ENCODE measurements around the gene ZNF525. TPM values are rescaled to one million over a fixed set of nuclear protein-coding genes. Genes with fewer than 3 reads are reported as not detected.
"Not testable (repeated sequence)": the region's sequence is repeated elsewhere in the genome, so short reads cannot be mapped to it uniquely, and the experiment has no call there.

ZNF525 gene
- total RNA-seq, 6 donors from 2014 or later = 2.4 to 15.7 (median 9.9) TPM

DNA sequence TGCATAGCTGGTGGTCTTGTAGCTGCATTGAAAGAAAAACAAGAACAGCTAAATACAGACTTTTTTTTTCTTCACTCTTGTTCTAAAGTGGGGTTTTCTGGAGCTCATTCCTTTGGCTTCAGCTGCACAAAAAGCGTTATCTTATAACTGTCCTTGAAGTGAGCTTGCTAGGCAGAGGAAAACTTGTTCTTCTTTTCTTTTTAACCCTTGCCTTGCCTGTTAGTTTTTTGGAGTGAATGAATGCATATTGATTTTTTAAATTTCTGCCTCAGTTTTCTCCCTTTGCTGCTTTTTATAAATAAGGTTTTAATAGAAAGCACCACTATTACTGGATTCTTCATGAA, 31.0 kb downstream of the ZNF525 start:
- ATAC-seq (ENCODE audit: low FRiP score in 2 of 2) (no peak), DNase-seq (no peak)
- Histone ChIP-seq H3K4me3 (no peak overlapping the region), H3K27me3 (no peaks in the 10 kb centered on the region), H3K36me3 (peaks cover 0 to 36% (median 23%) of the 10 kb centered on the region in 4 donors), H3K4me1 (peaks cover 16 to 24% (median 21%) of the 10 kb centered on the region in 4 donors), H3K9me3 (no peaks in the 10 kb centered on the region), H3K27ac (peak overlapping the region in 1 of 4 donors; percentile 4)
- WGBS, 2 donors = 11 to 17% methylated on average over 1 of the region's 1 CpG
- TF ChIP-seq EP300 (IDR thresholded peaks at IDR 0.05) = no peak
- TF ChIP-seq POLR2A (IDR thresholded peaks at IDR 0.05) = no peak
- TF ChIP-seq, protein P1, sequence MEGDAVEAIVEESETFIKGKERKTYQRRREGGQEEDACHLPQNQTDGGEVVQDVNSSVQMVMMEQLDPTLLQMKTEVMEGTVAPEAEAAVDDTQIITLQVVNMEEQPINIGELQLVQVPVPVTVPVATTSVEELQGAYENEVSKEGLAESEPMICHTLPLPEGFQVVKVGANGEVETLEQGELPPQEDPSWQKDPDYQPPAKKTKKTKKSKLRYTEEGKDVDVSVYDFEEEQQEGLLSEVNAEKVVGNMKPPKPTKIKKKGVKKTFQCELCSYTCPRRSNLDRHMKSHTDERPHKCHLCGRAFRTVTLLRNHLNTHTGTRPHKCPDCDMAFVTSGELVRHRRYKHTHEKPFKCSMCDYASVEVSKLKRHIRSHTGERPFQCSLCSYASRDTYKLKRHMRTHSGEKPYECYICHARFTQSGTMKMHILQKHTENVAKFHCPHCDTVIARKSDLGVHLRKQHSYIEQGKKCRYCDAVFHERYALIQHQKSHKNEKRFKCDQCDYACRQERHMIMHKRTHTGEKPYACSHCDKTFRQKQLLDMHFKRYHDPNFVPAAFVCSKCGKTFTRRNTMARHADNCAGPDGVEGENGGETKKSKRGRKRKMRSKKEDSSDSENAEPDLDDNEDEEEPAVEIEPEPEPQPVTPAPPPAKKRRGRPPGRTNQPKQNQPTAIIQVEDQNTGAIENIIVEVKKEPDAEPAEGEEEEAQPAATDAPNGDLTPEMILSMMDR (IDR thresholded peaks at IDR 0.05) = no peak
- no peak for TF ChIP-seq POLR2AphosphoS5 (IDR thresholded peaks at IDR 0.05)

- H3K4me1 ChIP-seq = peaks cover 16 to 24% (median 21%) of the 10 kb centered on the region in 4 donors
Measured at GRCh38 chr19:53397918-53398317, 32.4 kb downstream of the ZNF525 start.

DNA sequence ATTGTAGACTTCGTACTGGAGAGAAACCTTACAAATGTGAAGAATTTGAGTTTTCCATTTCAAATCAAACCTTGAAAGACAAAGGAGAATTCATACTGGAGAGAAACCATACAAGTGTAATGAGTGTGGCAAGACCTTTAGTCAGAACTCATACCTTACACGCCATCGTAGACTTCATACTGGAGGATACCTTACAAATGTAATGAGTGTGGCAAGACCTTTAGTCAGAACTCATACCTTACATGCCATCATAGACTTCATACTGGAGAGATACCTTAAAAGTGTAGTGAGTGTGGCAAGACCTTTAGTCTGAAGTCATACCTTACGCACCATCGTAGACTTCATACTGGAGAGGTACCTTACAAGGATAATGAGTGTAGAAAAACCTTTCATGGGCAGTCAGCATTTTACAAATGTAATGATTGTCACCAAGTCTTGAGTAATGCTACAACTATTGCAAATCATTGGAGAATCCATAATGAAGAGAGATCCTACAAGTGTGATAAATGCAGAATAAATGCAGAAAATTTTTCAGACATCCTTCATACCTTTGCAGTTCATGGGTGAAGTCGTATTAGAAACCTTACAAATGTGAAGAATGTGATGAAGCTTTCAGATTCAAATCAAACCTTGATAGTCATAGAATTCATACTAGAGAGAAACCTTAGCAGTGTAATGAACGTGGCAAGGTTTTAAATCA, 44.1 kb downstream of the ZNF525 start:
- no peaks in the 10 kb centered on the region for H3K4me1 ChIP-seq
- TF ChIP-seq POLR2A (IDR thresholded peaks at IDR 0.05) (no peak), POLR2AphosphoS5 (IDR thresholded peaks at IDR 0.05) (no peak), EP300 (IDR thresholded peaks at IDR 0.05) (no peak)
- TF ChIP-seq, protein P1 (IDR thresholded peaks at IDR 0.05) = no peak
- no peak for ATAC-seq (ENCODE audit: low FRiP score in 2 of 2)
- WGBS, 2 donors = 80 to 84% methylated on average over 7 of the region's 7 CpGs
- no peak for DNase-seq
- H3K9me3 ChIP-seq = peaks cover 42 to 87% (median 74%) of the 10 kb centered on the region in 4 donors
- H3K27me3 ChIP-seq = no peaks in the 10 kb centered on the region
- H3K4me3 ChIP-seq = no peak overlapping the region
- peaks cover 23 to 41% (median 31%) of the 10 kb centered on the region in 4 donors for H3K36me3 ChIP-seq
- H3K27ac ChIP-seq = no peak overlapping the region

More at GRCh38 chr19:53397918-53398317, 32.4 kb downstream of the ZNF525 start:
- H3K27me3 ChIP-seq; DNase-seq; H3K4me3 ChIP-seq; H3K27ac ChIP-seq; H3K9me3 ChIP-seq; ATAC-seq (ENCODE audit: low FRiP score in 2 of 2): not testable (repeated sequence)
- 91 to 100% methylated on average over 1 of the region's 1 CpG for WGBS, 2 donors
- peaks cover 4 to 49% (median 32%) of the 10 kb centered on the region in 4 donors for H3K36me3 ChIP-seq

- WGBS, 2 donors = 65 to 69% methylated on average over 11 of the region's 11 CpGs
- peaks cover 0 to 16% (median 3%) of the 10 kb centered on the region in 4 donors for H3K4me1 ChIP-seq
- H3K27ac ChIP-seq; DNase-seq; H3K36me3 ChIP-seq; H3K27me3 ChIP-seq; ATAC-seq (ENCODE audit: low FRiP score in 2 of 2); H3K9me3 ChIP-seq; H3K4me3 ChIP-seq: not testable (repeated sequence)
Measured at GRCh38 chr19:53420520-53421315, 55.2 kb downstream of the ZNF525 start.

- Histone ChIP-seq H3K9me3 (peaks cover 0 to 5% (median 0%) of the 10 kb centered on the region in 4 donors), H3K4me1 (peaks cover 0 to 16% (median 3%) of the 10 kb centered on the region in 4 donors), H3K36me3 (no peaks in the 10 kb centered on the region), H3K27ac (no peak overlapping the region), H3K27me3 (no peaks in the 10 kb centered on the region), H3K4me3 (no peak overlapping the region)
- DNase-seq = no peak
- TF ChIP-seq POLR2A (IDR thresholded peaks at IDR 0.05) (no peak), POLR2AphosphoS5 (IDR thresholded peaks at IDR 0.05) (no peak), EP300 (IDR thresholded peaks at IDR 0.05) (no peak)
- TF ChIP-seq, protein P1 (IDR thresholded peaks at IDR 0.05) = no peak
- 81% methylated on average over 5 of the region's 5 CpGs for WGBS, 2 donors
- ATAC-seq (ENCODE audit: low FRiP score in 2 of 2) = no peak
Measured at GRCh38 chr19:53422551-53422950, 57.0 kb downstream of the ZNF525 start.

- ATAC-seq (ENCODE audit: low FRiP score in 2 of 2) = peak in 1 of 2 donors; percentile 18
- not testable (repeated sequence) for DNase-seq, H3K36me3 ChIP-seq, H3K9me3 ChIP-seq, H3K27ac ChIP-seq, H3K27me3 ChIP-seq
- Histone ChIP-seq H3K4me3 (peak overlapping the region in 1 of 4 donors; percentile 12), H3K4me1 (peaks cover 0 to 16% (median 3%) of the 10 kb centered on the region in 4 donors)
- 10 to 46% methylated on average over 4 to 5 of the region's 13 CpGs for WGBS, 2 donors
Measured at GRCh38 chr19:53423074-53423473, 57.6 kb downstream of the ZNF525 start.

Measured in upper lobe of left lung (tissue), 6 donors.